ENCODE measurements around the gene TSKS.
A peak's percentile ranks its signal among the peaks of the same experiment; 100 is the strongest.

TSKS gene

GRCh38 chr19:49801966-49802661 is 39.0 kb upstream of the TSKS start:
- peak overlapping the region; percentile 85 for H3K27ac ChIP-seq
- TF ChIP-seq ZFX (IDR thresholded peaks at IDR 0.05; ENCODE audit: borderline replicate concordance) (no peak), CTCF (IDR thresholded peaks at IDR 0.05) (peak; percentile 30)

GRCh38 chr19:49801401-49801888 is 38.3 kb upstream of the TSKS start:
- H3K27ac ChIP-seq: peak overlapping the region; percentile 85
- no peak for TF ChIP-seq CTCF (IDR thresholded peaks at IDR 0.05)

GRCh38 chr19:49800771-49801170 is 37.7 kb upstream of the TSKS start:
- TF ChIP-seq ZFX (IDR thresholded peaks at IDR 0.05; ENCODE audit: borderline replicate concordance) (no peak), CTCF (IDR thresholded peaks at IDR 0.05) (no peak)
- no peak overlapping the region for H3K27ac ChIP-seq

- TF ChIP-seq CTCF (IDR thresholded peaks at IDR 0.05) (peak; percentile 56), ZFX (IDR thresholded peaks at IDR 0.05; ENCODE audit: borderline replicate concordance) (no peak)
- no peak overlapping the region for H3K27ac ChIP-seq
Measured at GRCh38 chr19:49799798-49800376, 36.8 kb upstream of the TSKS start.

- no peak overlapping the region for H3K27ac ChIP-seq
Measured at GRCh38 chr19:49799271-49799797, 36.2 kb upstream of the TSKS start.

DNA sequence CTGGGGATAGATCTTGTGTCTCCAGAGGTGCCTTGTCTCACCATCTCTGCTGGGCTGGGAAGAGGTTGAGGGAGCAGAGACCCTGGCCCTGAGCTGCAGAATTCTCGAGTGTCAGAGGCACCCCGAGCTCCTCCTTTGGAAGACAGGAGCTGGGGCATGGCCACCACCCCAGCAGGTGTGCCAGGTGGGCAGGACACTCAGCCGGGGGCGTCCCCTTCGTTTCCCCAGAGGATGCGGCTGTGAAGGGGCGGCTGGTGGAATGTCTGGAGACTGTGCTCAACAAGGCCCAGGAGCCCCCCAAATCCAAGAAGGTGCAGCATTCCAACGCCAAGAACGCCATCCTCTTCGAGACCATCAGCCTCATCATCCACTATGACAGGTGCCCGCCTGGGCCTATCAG is 35.5 kb upstream of the TSKS start:
- H3K27ac ChIP-seq: no peak overlapping the region
- no peak for TF ChIP-seq CTCF (IDR thresholded peaks at IDR 0.05)
- TF ChIP-seq ZFX (IDR thresholded peaks at IDR 0.05; ENCODE audit: borderline replicate concordance): no peak

More at GRCh38 chr19:49799271-49799797, 36.2 kb upstream of the TSKS start:
- TF ChIP-seq CTCF (IDR thresholded peaks at IDR 0.05) (no peak), ZFX (IDR thresholded peaks at IDR 0.05; ENCODE audit: borderline replicate concordance) (no peak)

DNA sequence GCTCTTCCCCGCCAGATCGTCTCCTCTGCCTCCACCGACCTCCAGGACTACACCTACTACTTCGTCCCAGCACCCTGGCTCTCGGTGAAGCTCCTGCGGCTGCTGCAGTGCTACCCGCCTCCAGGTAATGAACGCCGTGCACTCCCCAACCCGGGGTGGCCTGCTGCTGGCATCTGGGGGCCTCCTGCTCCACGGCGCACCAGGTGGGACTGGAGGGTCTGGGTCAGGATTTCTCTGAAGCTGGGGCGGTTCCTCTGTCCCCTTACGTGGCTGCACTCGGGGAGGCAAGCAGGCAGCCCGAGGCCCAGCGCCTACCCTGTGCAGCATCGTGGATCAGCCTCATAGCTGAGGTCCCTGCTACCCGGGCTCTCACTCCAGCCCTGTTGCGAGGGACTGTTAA is 32.5 kb upstream of the TSKS start:
- no peak overlapping the region for H3K27ac ChIP-seq
- TF ChIP-seq CTCF (IDR thresholded peaks at IDR 0.05): no peak
- no peak for TF ChIP-seq ZFX (IDR thresholded peaks at IDR 0.05; ENCODE audit: borderline replicate concordance)
